Pancreas (tissue), 10 donors: ENCODE results near the gene SYCN. TPM values are rescaled to one million over a fixed set of nuclear protein-coding genes. Genes with fewer than 3 reads are reported as not detected.

Experiments used
- ATAC-seq, 4 donors: fragments of 200-7000 bp; cut with Tn5 transposase; one replicate each; pipeline versions ENCODE4 v1.8.0 to v1.9.1; 2020; ENCODE audit warnings: mild to moderate bottlenecking in 4 of 4, moderate library complexity in 4 of 4
- DNase-seq, 6 donors: peaks; one replicate each; pipeline ENCODE4 v3.0.0-alpha.2; 2020
- FAIRE-seq: peaks from 2 replicates; lab custom pipeline; 2012; peaks lifted over from hg19 to GRCh38; lab: Jason Lieb, UNC
- H3K27ac ChIP-seq, 4 donors: fragments of 200-600 bp; sonication (generic); 1 replicate in 3 of 4; 2 replicates in 1 of 4; pipeline versions ENCODE4 v1.5.0 to v1.8.0; 2020
- H3K27me3 ChIP-seq, 4 donors: fragments of 200-600 bp; one replicate each; pipeline ENCODE4 v1.8.0; 2021
- H3K36me3 ChIP-seq, 3 donors: fragments of 200-600 bp; sonication (generic) in 1 of 3; one replicate each; pipeline versions ENCODE4 v1.5.0 to v1.8.0; 2020 to 2021
- H3K4me1 ChIP-seq, 3 donors: fragments of 200-600 bp; one replicate each; pipeline ENCODE4 v1.8.0; 2021
- H3K4me3 ChIP-seq, 4 donors: fragments of 200-600 bp; sonication (generic) in 2 of 4; one replicate each; pipeline versions ENCODE4 v1.5.0 to v1.8.0; 2020 to 2021
- H3K9me3 ChIP-seq, 4 donors: fragments of 200-600 bp; one replicate each; pipeline ENCODE4 v1.8.0; 2021
- CTCF ChIP-seq, 4 donors: fragments of 200-600 bp; sonication (generic) in 3 of 4; IDR thresholded peaks; one replicate each; pipeline versions ENCODE4 v1.5.0 to v1.8.0; 2021; ENCODE audit warnings: antibody characterized with exemption in 4 of 4
- WGBS, 2 donors: extraction: QIAGEN DNeasy Blood & Tissue Kit; methylation state at CpG; one replicate each; pipeline ENCODE4 v1.1.7; 2013; 5-methylcytosine and 5-hydroxymethylcytosine counted together
- intact Hi-C, 3 donors: fragments of 100-400 bp; cut with DNase I; formaldehyde crosslinking; loops; one replicate each; pipeline versions ENCODE4 v1.11.1 to v1.14.2; 2022
- polyA plus RNA-seq, 2 donors: library from polyadenylated mRNA; stranded (reverse); fragments of 200-250 nt; gene quantifications; one replicate each; pipeline ENCODE4 v1.2.3, GENCODE V29; 2013
- total RNA-seq, 6 donors: library from RNA; stranded (reverse); fragmentation: NEBNext Ultra II Directional in 4 of 6; extraction: Animal tissue kit (Norgen Biotek cat#: 25700) in 4 of 6; gene quantifications; one replicate each; pipeline versions ENCODE4 v1.2.1 to v1.2.4, GENCODE V29; 2021 to 2023
- donor health status: healthy with polysubstance abuse.
- donor health status: DM: no; HTN: no; CAD: no; lungs with moderate emphysema.
- donor health status: DM: no; HTN: no; CAD: no.
- donor health status: control.
- donor health status: control.
- donor health status: Bipolar disorder and iron deficiency.
- donor health status: DM: yes; HTN: yes; CAD: no.
- donor health status: DM: no; HTN: no; CAD: no.
- donor health status: DM: no; HTN: no; CAD: no.
- donor health status: DM: yes; HTN: yes; CAD: no.

Gene SYCN
- total and polyA plus RNA-seq, 8 donors, result 1,282 to 3,883 (median 2,379) TPM

- ATAC-seq, result no peak
- H3K27me3 ChIP-seq, result no peaks in the 10 kb centered on the region
- DNase-seq, result peak in 3 of 6 donors; percentile 31 to 56 (median 41)
- peak overlapping the region; percentile 62 to 89 (median 72) for H3K27ac ChIP-seq
- no peaks in the 10 kb centered on the region for H3K36me3 ChIP-seq
- intact Hi-C loops, result no loop called here
- no peak for TF ChIP-seq CTCF (IDR thresholded peaks at IDR 0.05)
- peaks cover 5 to 10% (median 7%) of the 10 kb centered on the region in 3 donors for H3K4me1 ChIP-seq
- no peaks in the 10 kb centered on the region for H3K9me3 ChIP-seq
- 50 to 53% methylated on average over 1 of the region's 1 CpG for WGBS, 2 donors
- peak overlapping the region; percentile 41 to 69 (median 56) for H3K4me3 ChIP-seq
- no peak for FAIRE-seq
Measured at GRCh38 chr19:39202998-39203355, 1.1 kb downstream of the SYCN start.

- no peaks in the 10 kb centered on the region for H3K27me3 ChIP-seq
- H3K36me3 ChIP-seq, result no peaks in the 10 kb centered on the region
- ATAC-seq (peak in 2 of 4 donors; percentile 2 to 5), FAIRE-seq (no peak), DNase-seq (peak in 3 of 6 donors; percentile 53 to 68 (median 62))
- intact Hi-C loops, result no loop called here
- H3K4me1 ChIP-seq, result peaks cover 7 to 21% (median 11%) of the 10 kb centered on the region in 3 donors
- no peak for TF ChIP-seq CTCF (IDR thresholded peaks at IDR 0.05)
- no peaks in the 10 kb centered on the region for H3K9me3 ChIP-seq
- H3K4me3 ChIP-seq, result peak overlapping the region in 3 of 4 donors; percentile 7 to 69 (median 58)
- WGBS, 2 donors, result 38 to 45% methylated on average over 3 of the region's 3 CpGs
- peak overlapping the region; percentile 49 to 89 (median 62) for H3K27ac ChIP-seq
Measured at GRCh38 chr19:39200803-39201115, 3.3 kb downstream of the SYCN start.

GRCh38 chr19:39200066-39200802 lies 3.8 kb downstream of the SYCN start:
- Histone ChIP-seq H3K9me3 (no peaks in the 10 kb centered on the region), H3K4me1 (peaks cover 7 to 21% (median 8%) of the 10 kb centered on the region in 3 donors), H3K27me3 (no peaks in the 10 kb centered on the region), H3K27ac (peak overlapping the region; percentile 49 to 89 (median 62)), H3K36me3 (no peaks in the 10 kb centered on the region), H3K4me3 (peak overlapping the region in 1 of 4 donors; percentile 69)
- DNase-seq (peak; percentile 67 to 92 (median 80)), FAIRE-seq (no peak), ATAC-seq (peak; percentile 6 to 30 (median 19))
- WGBS, 2 donors, result 32 to 50% methylated on average over 32 of the region's 32 CpGs
- intact Hi-C loops, result no loop called here
- TF ChIP-seq CTCF (IDR thresholded peaks at IDR 0.05), result no peak

- intact Hi-C loops, result no loop called here
- Histone ChIP-seq H3K4me1 (peaks cover 7 to 19% (median 7%) of the 10 kb centered on the region in 3 donors), H3K4me3 (no peak overlapping the region), H3K27me3 (no peaks in the 10 kb centered on the region), H3K36me3 (no peaks in the 10 kb centered on the region), H3K27ac (peak overlapping the region; percentile 46 to 89 (median 62)), H3K9me3 (no peaks in the 10 kb centered on the region)
- WGBS, 2 donors, result 30 to 34% methylated on average over 11 of the region's 11 CpGs
- TF ChIP-seq CTCF (IDR thresholded peaks at IDR 0.05), result no peak
- ATAC-seq (peak; percentile 65 to 81 (median 68)), FAIRE-seq (no peak), DNase-seq (peak; percentile 81 to 95 (median 93))
Measured at GRCh38 chr19:39199025-39199424, 5.0 kb downstream of the SYCN start.

- Histone ChIP-seq H3K36me3 (no peaks in the 10 kb centered on the region), H3K9me3 (no peaks in the 10 kb centered on the region), H3K27me3 (no peaks in the 10 kb centered on the region), H3K4me3 (no peak overlapping the region), H3K4me1 (peaks cover 7 to 24% (median 10%) of the 10 kb centered on the region in 3 donors), H3K27ac (peak overlapping the region in 3 of 4 donors; percentile 61 to 89 (median 62))
- ATAC-seq (no peak), FAIRE-seq (no peak), DNase-seq (peak in 5 of 6 donors; percentile 48 to 75 (median 59))
- intact Hi-C loops, result no loop called here
- TF ChIP-seq CTCF (IDR thresholded peaks at IDR 0.05), result no peak
- WGBS, 2 donors, result 19 to 24% methylated on average over 5 of the region's 5 CpGs
Measured at GRCh38 chr19:39197808-39198207, 6.3 kb downstream of the SYCN start.
